Transverse colon (tissue), 4 donors: ENCODE measurements around the gene AQP6. TPM values are rescaled to one million over a fixed set of nuclear protein-coding genes. Genes with fewer than 3 reads are reported as not detected.
"Not testable (repeated sequence)": the region's sequence is repeated elsewhere in the genome, so short reads cannot be mapped to it uniquely, and the experiment has no call there.

ENCODE experiments used
- DNase-seq: peaks from one replicate; pipeline ENCODE4 v3.0.0-alpha.2; 2019
- H3K27ac ChIP-seq, 4 donors: fragments of 200-600 bp; sonication (generic); 2 replicates each; pipeline ENCODE4 v1.5.1; 2016 to 2018; ENCODE audit warnings: inconsistent platforms in 4 of 4
- H3K27me3 ChIP-seq: fragments of 200-600 bp; sonication (generic); 2 replicates; pipeline ENCODE4 v1.5.1; 2017; ENCODE audit warnings: inconsistent platforms
- H3K36me3 ChIP-seq, 4 donors: fragments of 200-600 bp; sonication (generic); 2 replicates each; pipeline ENCODE4 v1.5.1; 2017 to 2019; ENCODE audit warnings: inconsistent platforms in 4 of 4
- H3K4me1 ChIP-seq, 4 donors: fragments of 200-600 bp; sonication (generic); 2 replicates each; pipeline ENCODE4 v1.5.1; 2017 to 2020; ENCODE audit warnings: inconsistent platforms in 4 of 4
- H3K4me3 ChIP-seq, 4 donors: fragments of 200-600 bp; sonication (generic); 1 replicate in 1 of 4; 2 replicates in 3 of 4; pipeline versions ENCODE4 v1.5.1 to v1.6.1; 2017 to 2019; ENCODE audit warnings: inconsistent platforms in 4 of 4
- H3K9me3 ChIP-seq, 2 donors: fragments of 200-600 bp; sonication (generic); 2 replicates each; pipeline ENCODE4 v1.5.1; 2017 to 2019; ENCODE audit warnings: inconsistent platforms in 2 of 2
- EP300 ChIP-seq: sonication (generic); formaldehyde crosslinking; IDR thresholded peaks from one replicate; pipeline ENCODE4 v1.6.1; 2017; ENCODE audit warnings: antibody characterized with exemption, low read depth
- POLR2A ChIP-seq: fragments of 450-650 bp; IDR thresholded peaks from one replicate; pipeline ENCODE4 v1.6.1; 2016; ENCODE audit warnings: antibody characterized with exemption, mild to moderate bottlenecking, moderate library complexity
- POLR2AphosphoS5 ChIP-seq, 3 donors: sonication (generic); formaldehyde crosslinking; IDR thresholded peaks; one replicate each; pipeline ENCODE4 v1.6.1; 2016; ENCODE audit warnings: antibody characterized with exemption in 3 of 3
- WGBS, 2 donors: methylation state at CpG; one replicate each; pipeline ENCODE4 v1.1.5; 2018; ENCODE audit warnings: low coverage in 1 of 2; 5-methylcytosine and 5-hydroxymethylcytosine counted together
- in situ Hi-C, 4 donors: fragments of 200-750 bp; cut with MboI; loops; one replicate each; pipeline versions ENCODE4 v1.15.0 to v1.15.1; 2017; ENCODE audit warnings: low sequenced_read_pairs in 3 of 4, low pct_ligation_motif_present in 1 of 4, low pct_unique_long_range_greater_than_20kb in 1 of 4
- intact Hi-C: fragments of 100-400 bp; cut with DNase I; formaldehyde crosslinking; loops from one replicate; pipeline ENCODE4 v1.15.1; 2023; ENCODE audit warnings: low total_unique reads
- total RNA-seq, 4 donors: library from RNA; depleted of rRNA; stranded (reverse); fragments of >200 nt; gene quantifications; one replicate each; pipeline ENCODE4 v1.1.0, GENCODE V29; 2016
- TF ChIP-seq, protein P1 (sequence below), 5 experiments: fragments of 200-600 bp in 3 of 5; fragments of 450-650 bp in 2 of 5; sonication (generic) in 3 of 5; IDR thresholded peaks; 1 replicate in 2 of 5; 2 replicates in 3 of 5; pipeline ENCODE4 v1.5.1; 2016 to 2017; ENCODE audit warnings: antibody characterized with exemption in 5 of 5, inconsistent platforms in 3 of 5, mild to moderate bottlenecking in 2 of 5, moderate library complexity in 1 of 5

The AQP6 gene
- total RNA-seq, 4 donors from 2014 or later = 0.41 TPM; not detected in 3

DNA sequence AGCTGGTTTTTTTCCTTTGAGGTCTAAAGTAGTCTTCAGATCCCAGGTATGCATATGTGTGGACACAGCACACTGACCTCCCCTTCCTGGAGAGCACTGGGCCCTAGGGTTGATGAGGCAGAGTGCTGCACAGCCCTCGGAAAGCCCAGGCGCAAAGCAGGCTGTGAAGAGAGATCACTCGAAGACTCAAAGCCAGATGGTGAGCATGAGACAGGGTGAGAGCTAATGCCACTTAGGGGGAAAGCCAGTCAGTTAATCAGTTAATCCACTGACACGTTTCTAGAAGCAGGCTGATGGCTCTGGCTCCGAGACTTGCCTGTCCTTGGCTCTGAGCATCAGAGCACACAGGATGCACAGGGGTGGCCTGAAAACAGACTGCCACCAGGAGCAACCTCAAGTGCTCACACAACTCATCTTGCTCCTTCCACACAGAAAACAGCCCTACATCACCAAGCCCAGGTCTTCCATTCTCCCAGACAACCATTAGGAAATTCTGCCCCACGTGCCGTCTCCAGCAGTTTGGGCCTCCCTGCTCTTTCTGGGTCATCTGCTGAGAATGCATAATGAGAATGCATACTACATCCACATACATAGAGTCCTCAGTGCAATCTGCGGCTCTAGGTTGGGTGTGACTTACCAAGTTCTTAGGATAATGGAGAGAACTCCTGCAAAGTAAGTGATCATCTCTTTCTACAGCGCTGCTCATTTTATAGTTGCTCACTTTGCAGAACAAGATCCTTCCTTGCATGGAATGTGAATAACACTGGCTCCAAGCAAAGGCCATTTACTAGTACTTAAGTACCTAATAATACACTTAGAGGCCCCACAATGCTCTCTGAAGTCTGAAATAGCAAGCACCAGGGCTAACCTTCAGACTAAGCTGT lies 12.0 kb downstream of the AQP6 start:
- Histone ChIP-seq H3K4me3 (no peak overlapping the region), H3K27ac (peak overlapping the region in 3 of 4 donors; percentile 6 to 27 (median 9)), H3K27me3 (no peaks in the 10 kb centered on the region), H3K4me1 (peaks cover 0 to 33% (median 9%) of the 10 kb centered on the region in 4 donors), H3K9me3 (no peaks in the 10 kb centered on the region), H3K36me3 (no peaks in the 10 kb centered on the region)
- WGBS, 2 donors = 82% methylated on average over 9 of the region's 9 CpGs; no CpG with 5 or more reads in 1 of the 2 donors
- intact Hi-C loops = no loop called here
- DNase-seq = no peak
- no peak for TF ChIP-seq POLR2A
- TF ChIP-seq POLR2AphosphoS5 (IDR thresholded peaks at IDR 0.05) = no peak
- TF ChIP-seq, protein P1, sequence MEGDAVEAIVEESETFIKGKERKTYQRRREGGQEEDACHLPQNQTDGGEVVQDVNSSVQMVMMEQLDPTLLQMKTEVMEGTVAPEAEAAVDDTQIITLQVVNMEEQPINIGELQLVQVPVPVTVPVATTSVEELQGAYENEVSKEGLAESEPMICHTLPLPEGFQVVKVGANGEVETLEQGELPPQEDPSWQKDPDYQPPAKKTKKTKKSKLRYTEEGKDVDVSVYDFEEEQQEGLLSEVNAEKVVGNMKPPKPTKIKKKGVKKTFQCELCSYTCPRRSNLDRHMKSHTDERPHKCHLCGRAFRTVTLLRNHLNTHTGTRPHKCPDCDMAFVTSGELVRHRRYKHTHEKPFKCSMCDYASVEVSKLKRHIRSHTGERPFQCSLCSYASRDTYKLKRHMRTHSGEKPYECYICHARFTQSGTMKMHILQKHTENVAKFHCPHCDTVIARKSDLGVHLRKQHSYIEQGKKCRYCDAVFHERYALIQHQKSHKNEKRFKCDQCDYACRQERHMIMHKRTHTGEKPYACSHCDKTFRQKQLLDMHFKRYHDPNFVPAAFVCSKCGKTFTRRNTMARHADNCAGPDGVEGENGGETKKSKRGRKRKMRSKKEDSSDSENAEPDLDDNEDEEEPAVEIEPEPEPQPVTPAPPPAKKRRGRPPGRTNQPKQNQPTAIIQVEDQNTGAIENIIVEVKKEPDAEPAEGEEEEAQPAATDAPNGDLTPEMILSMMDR (IDR thresholded peaks at IDR 0.05) = no peak
- TF ChIP-seq EP300 = no peak
- in situ Hi-C loops = no loop called here

DNA sequence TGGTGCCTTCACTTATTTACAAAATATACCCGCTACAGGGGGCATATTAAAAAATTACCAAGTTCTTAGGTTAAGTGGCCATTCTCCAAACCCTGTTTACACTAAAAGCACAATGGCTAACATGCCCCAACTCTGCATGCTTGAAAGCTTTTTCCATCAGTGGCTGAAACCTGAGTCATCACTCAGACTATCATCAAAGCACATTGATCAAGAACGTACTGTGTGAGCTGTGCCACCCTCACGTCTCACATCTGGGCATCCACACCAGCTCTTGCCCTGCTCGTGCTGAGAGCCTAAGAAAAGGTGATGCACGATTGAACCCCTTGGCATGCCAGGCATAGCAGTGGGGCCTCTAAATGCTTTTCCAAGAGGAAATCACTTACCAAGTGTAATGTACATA lies 13.2 kb downstream of the AQP6 start:
- no peaks in the 10 kb centered on the region for H3K9me3 ChIP-seq
- 82% methylated on average over 5 of the region's 5 CpGs; no CpG with 5 or more reads in 1 of the 2 donors for WGBS, 2 donors
- H3K4me1 ChIP-seq = peaks cover 0 to 33% (median 9%) of the 10 kb centered on the region in 4 donors
- TF ChIP-seq POLR2AphosphoS5 (IDR thresholded peaks at IDR 0.05) = no peak
- TF ChIP-seq, protein P1 (IDR thresholded peaks at IDR 0.05) = no peak
- TF ChIP-seq EP300 = no peak
- TF ChIP-seq POLR2A = no peak
- intact Hi-C loops = no loop called here
- H3K27me3 ChIP-seq = no peaks in the 10 kb centered on the region
- in situ Hi-C loops = no loop called here
- peaks cover 0 to 13% (median 0%) of the 10 kb centered on the region in 4 donors for H3K36me3 ChIP-seq
- DNase-seq = no peak
- no peak overlapping the region for H3K27ac ChIP-seq
- no peak overlapping the region for H3K4me3 ChIP-seq

DNA sequence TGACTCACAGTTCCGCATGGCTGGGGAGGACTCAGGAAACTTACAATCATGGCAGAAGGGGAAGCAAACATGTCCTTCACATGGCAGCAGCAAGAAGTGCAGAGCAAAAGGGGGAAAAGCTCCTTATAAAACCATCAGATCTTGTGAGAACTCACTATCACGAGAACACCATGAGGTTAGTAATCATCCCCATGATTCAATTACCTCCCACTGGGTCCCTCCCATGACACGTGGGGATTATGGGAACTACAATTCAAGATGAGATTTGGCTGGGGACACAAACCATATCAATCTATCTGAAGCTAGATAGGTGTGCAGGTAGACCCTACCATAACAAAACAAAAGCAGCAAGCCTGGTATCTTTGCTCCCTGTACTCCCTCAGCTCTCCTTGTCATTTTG lies 13.7 kb downstream of the AQP6 start:
- Histone ChIP-seq H3K36me3 (peaks cover 0 to 14% (median 0%) of the 10 kb centered on the region in 4 donors), H3K4me1 (peaks cover 0 to 33% (median 9%) of the 10 kb centered on the region in 4 donors)
- H3K9me3 ChIP-seq, H3K27me3 ChIP-seq, DNase-seq, H3K4me3 ChIP-seq, intact Hi-C loops, H3K27ac ChIP-seq, in situ Hi-C loops: not testable (repeated sequence)
- WGBS, 2 donors = 88% methylated on average over 1 to 3 of the region's 3 CpGs

DNA sequence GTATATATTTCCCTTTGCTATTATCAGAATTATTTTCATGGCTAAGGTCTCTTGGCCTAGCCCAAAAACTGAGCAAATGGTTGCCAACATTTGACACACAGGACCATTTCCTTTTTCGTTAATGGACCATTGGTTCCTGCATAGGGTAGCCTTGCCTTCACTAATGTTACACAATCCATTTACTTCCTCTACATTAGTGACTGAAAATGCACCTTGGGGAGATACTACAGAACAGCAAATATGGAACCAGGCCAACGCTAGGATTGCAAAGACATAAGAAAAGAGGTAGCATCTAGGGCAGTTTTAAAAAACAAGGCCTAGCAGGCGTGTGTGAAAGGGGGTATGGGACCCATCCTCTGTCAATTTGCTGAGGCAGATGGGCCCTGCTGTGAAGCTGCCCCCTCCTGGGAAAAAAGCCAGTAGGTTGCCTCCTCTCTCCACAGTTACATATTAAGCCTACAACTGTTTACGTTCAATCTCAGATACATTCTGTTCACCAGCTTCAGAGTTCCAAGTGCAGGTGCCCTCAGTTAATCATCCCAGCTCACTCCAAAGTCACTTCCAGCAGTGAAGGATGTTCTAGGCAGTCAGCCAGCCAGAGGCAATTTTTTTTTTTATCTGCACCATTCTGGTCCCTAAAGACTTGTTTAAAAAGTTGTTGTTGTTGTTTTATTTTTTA lies 15.0 kb downstream of the AQP6 start:
- no peaks in the 10 kb centered on the region for H3K27me3 ChIP-seq
- TF ChIP-seq POLR2AphosphoS5 (IDR thresholded peaks at IDR 0.05) (no peak), EP300 (no peak), POLR2A (no peak)
- TF ChIP-seq, protein P1 (IDR thresholded peaks at IDR 0.05) = no peak
- H3K9me3 ChIP-seq = no peaks in the 10 kb centered on the region
- intact Hi-C loops = no loop called here
- H3K4me3 ChIP-seq = no peak overlapping the region
- 73 to 83% methylated on average over 2 to 4 of the region's 4 CpGs for WGBS, 2 donors
- DNase-seq = no peak
- H3K27ac ChIP-seq = peak overlapping the region in 3 of 4 donors; percentile 31 to 45 (median 33)
- peaks cover 0 to 24% (median 9%) of the 10 kb centered on the region in 4 donors for H3K4me1 ChIP-seq
- in situ Hi-C loops = no loop called here
- peaks cover 0 to 23% (median 0%) of the 10 kb centered on the region in 4 donors for H3K36me3 ChIP-seq

GRCh38 chr12:49989400-49989799 lies 16.7 kb downstream of the AQP6 start:
- H3K27ac ChIP-seq, in situ Hi-C loops, H3K9me3 ChIP-seq, H3K4me3 ChIP-seq, DNase-seq, intact Hi-C loops, H3K27me3 ChIP-seq: not testable (repeated sequence)
- WGBS, 2 donors = 96 to 100% methylated on average over 1 to 2 of the region's 2 CpGs
- H3K36me3 ChIP-seq = peaks cover 0 to 31% (median 5%) of the 10 kb centered on the region in 4 donors
- peaks cover 0 to 15% (median under 1%) of the 10 kb centered on the region in 4 donors for H3K4me1 ChIP-seq
